Loucy (cell line): ENCODE results near the gene FGF2.

ENCODE experiments used
- CTCF ChIP-seq: fragments of 200-600 bp; sonication (generic); conservative IDR thresholded peaks from 2 replicates; pipeline ENCODE4 v1.5.1; 2014; ENCODE audit warnings: mild to moderate bottlenecking, antibody characterized with exemption, low read length
- EZH2phosphoT487 ChIP-seq: fragments of 200-600 bp; IDR thresholded peaks from 2 replicates; pipeline ENCODE4 v1.6.1; 2018; ENCODE audit warnings: antibody characterized with exemption, mild to moderate bottlenecking, moderate library complexity, borderline replicate concordance

- no peak for TF ChIP-seq CTCF
- no peak for TF ChIP-seq EZH2phosphoT487
These were observed 28.5 kb upstream of the FGF2 start for GRCh38 chr4:122798101-122798500.
